SU-DHL-6 (cell line): ENCODE measurements around the gene TMEM161A.

Experiments used
- H2AFZ ChIP-seq: fragments of 200-600 bp; sonication (generic); 2 replicates; pipeline ENCODE4 v1.6.1; 2014; ENCODE audit warnings: low read depth, mild to moderate bottlenecking, moderate library complexity, mixed read lengths, antibody characterized with exemption, low read length; ENCODE audit not compliant: severe bottlenecking
- H3F3A ChIP-seq: fragments of 200-600 bp; shearing (Covaris generic); 2 replicates; pipeline ENCODE4 v1.6.0; 2016; ENCODE audit warnings: antibody characterized with exemption, mild to moderate bottlenecking; ENCODE audit not compliant: insufficient read depth
- H3K27ac ChIP-seq: fragments of 200-600 bp; sonication (generic); 2 replicates; pipeline ENCODE4 v1.5.1; 2016; ENCODE audit warnings: low read depth, mild to moderate bottlenecking, low read length, moderate library complexity, mixed read lengths
- H3K27me3 ChIP-seq: fragments of 200-600 bp; sonication (generic), shearing (Covaris generic); 2 replicates; pipeline ENCODE4 v1.6.0; 2014; ENCODE audit warnings: mild to moderate bottlenecking, low read length
- H3K36me3 ChIP-seq: fragments of 200-600 bp; sonication (generic); 2 replicates; pipeline ENCODE4 v1.6.1; 2014; ENCODE audit warnings: mild to moderate bottlenecking, low read length, mixed read lengths
- H3K4me2 ChIP-seq: fragments of 300-600, 200-600 bp; shearing (Covaris generic), sonication (generic); 2 replicates; pipeline ENCODE4 v1.6.0; 2014; ENCODE audit warnings: low read length, low read depth, mild to moderate bottlenecking; ENCODE audit not compliant: poor library complexity, severe bottlenecking
- H3K4me3 ChIP-seq: fragments of 200-600 bp; sonication (generic); 2 replicates; pipeline ENCODE4 v1.5.1; 2014; ENCODE audit warnings: antibody characterized with exemption, low read length, mild to moderate bottlenecking, mixed read lengths; ENCODE audit not compliant: insufficient read depth, poor library complexity, severe bottlenecking
- H3K79me2 ChIP-seq: fragments of 200-600 bp; sonication (generic); 2 replicates; pipeline ENCODE4 v1.6.1; 2014; ENCODE audit warnings: mild to moderate bottlenecking, low read length, moderate library complexity; ENCODE audit not compliant: insufficient read depth
- H3K9ac ChIP-seq: fragments of 200-600 bp; sonication (generic); 2 replicates; pipeline ENCODE4 v1.7.0; 2014; ENCODE audit warnings: mild to moderate bottlenecking, low read length
- H3K9me2 ChIP-seq: fragments of 200-600 bp; sonication (generic); replicated peaks from 2 replicates; pipeline ENCODE4 v1.6.1; 2014; ENCODE audit warnings: low read length; ENCODE audit not compliant: insufficient read depth
- H3K9me3 ChIP-seq: fragments of 200-600 bp; sonication (generic); 2 replicates; pipeline ENCODE4 v1.6.1; 2014; ENCODE audit warnings: low read length, mixed read lengths; ENCODE audit not compliant: insufficient read depth
- H4K20me1 ChIP-seq: fragments of 200-600 bp; sonication (generic); 2 replicates; pipeline ENCODE4 v1.6.1; 2014; ENCODE audit warnings: low read depth, mild to moderate bottlenecking, antibody characterized with exemption, low read length, moderate library complexity, mixed read lengths
- CTCF ChIP-seq: fragments of 200-600 bp; sonication (generic); IDR thresholded peaks from one replicate; pipeline ENCODE4 v1.5.1; 2017; ENCODE audit warnings: antibody characterized with exemption, mild to moderate bottlenecking, low read length, moderate library complexity; ENCODE audit not compliant: insufficient read depth, poor library complexity, severe bottlenecking
- EZH2phosphoT487 ChIP-seq: fragments of 200-600 bp; sonication (generic), shearing (Covaris generic); conservative IDR thresholded peaks from 2 replicates; pipeline ENCODE4 v1.6.1; 2018; ENCODE audit warnings: mild to moderate bottlenecking, antibody characterized with exemption, low read length, moderate library complexity, mixed read lengths

TMEM161A gene

GRCh38 chr19:19083413-19084178 is 54.7 kb downstream of the TMEM161A start:
- H3K79me2 ChIP-seq = no peaks in the 10 kb centered on the region
- H3K9me2 ChIP-seq = no peaks in the 10 kb centered on the region
- TF ChIP-seq EZH2phosphoT487 = no peak
- no peak for TF ChIP-seq CTCF
- no peak overlapping the region for H3K27ac ChIP-seq
- H3K9me3 ChIP-seq = no peaks in the 10 kb centered on the region
- H4K20me1 ChIP-seq = no peaks in the 10 kb centered on the region
- H2AFZ ChIP-seq = no peak overlapping the region
- H3K4me2 ChIP-seq = no peak overlapping the region
- H3K4me3 ChIP-seq = no peak overlapping the region
- H3F3A ChIP-seq = no peaks in the 10 kb centered on the region
- H3K27me3 ChIP-seq = no peaks in the 10 kb centered on the region
- H3K9ac ChIP-seq = no peak overlapping the region
- H3K36me3 ChIP-seq = no peaks in the 10 kb centered on the region

GRCh38 chr19:19081642-19082151 is 56.6 kb downstream of the TMEM161A start:
- H3K9me3 ChIP-seq = no peaks in the 10 kb centered on the region
- H3K9ac ChIP-seq = no peak overlapping the region
- H2AFZ ChIP-seq = no peak overlapping the region
- H3K4me3 ChIP-seq = no peak overlapping the region
- no peaks in the 10 kb centered on the region for H3K36me3 ChIP-seq
- H3F3A ChIP-seq = no peaks in the 10 kb centered on the region
- no peaks in the 10 kb centered on the region for H3K27me3 ChIP-seq
- no peaks in the 10 kb centered on the region for H3K9me2 ChIP-seq
- TF ChIP-seq CTCF (no peak), EZH2phosphoT487 (no peak)
- no peaks in the 10 kb centered on the region for H4K20me1 ChIP-seq
- H3K27ac ChIP-seq = no peak overlapping the region
- H3K4me2 ChIP-seq = no peak overlapping the region
- H3K79me2 ChIP-seq = no peaks in the 10 kb centered on the region

GRCh38 chr19:19079571-19079970 is 58.7 kb downstream of the TMEM161A start:
- Histone ChIP-seq H3K4me3 (no peak overlapping the region), H3K9ac (no peak overlapping the region), H3K79me2 (0 out of 2 replicates have a peak, but pooled peaks cover 3% of the 10 kb centered on the region), H3F3A (no peaks in the 10 kb centered on the region), H3K27me3 (no peaks in the 10 kb centered on the region), H3K9me2 (no peaks in the 10 kb centered on the region), H4K20me1 (no peaks in the 10 kb centered on the region), H2AFZ (no peak overlapping the region), H3K27ac (no peak overlapping the region), H3K4me2 (no peak overlapping the region), H3K36me3 (no peaks in the 10 kb centered on the region), H3K9me3 (no peaks in the 10 kb centered on the region)
- TF ChIP-seq EZH2phosphoT487 (no peak), CTCF (no peak)
